Measurements from ENCODE around the gene EFNA5. TPM values are rescaled to one million over a fixed set of nuclear protein-coding genes. Genes with fewer than 3 reads are reported as not detected.

EFNA5 gene
- total RNA-seq, 1 experiment from 2014 or later: 1.6 TPM

DNA sequence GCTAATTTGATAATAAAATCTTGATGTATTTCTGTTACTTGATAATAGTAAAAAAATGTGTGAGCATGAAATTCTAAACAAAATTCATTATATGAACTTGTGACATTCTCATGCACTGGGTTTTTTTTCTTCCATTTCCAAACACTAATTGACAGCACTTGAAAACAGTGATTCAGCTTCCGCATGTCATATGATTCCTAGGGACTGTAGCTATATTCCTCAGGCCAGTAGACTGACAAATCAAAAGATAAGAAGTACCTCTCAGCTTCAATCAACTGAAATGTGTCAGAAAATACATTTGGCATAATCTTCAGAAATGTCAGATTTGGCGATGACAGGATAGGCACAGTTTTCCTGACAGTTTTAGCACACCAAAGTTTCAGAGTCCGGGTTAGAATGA is 52.5 kb downstream of the EFNA5 start:
- peak; percentile 44 for DNase-seq (ENCODE audit: low read depth, low spot score)
- in situ Hi-C loops (cut with HindIII; ENCODE audit: low pct_unique_long_range_greater_than_20kb, low sequenced_read_pairs): no loop called here

DNA sequence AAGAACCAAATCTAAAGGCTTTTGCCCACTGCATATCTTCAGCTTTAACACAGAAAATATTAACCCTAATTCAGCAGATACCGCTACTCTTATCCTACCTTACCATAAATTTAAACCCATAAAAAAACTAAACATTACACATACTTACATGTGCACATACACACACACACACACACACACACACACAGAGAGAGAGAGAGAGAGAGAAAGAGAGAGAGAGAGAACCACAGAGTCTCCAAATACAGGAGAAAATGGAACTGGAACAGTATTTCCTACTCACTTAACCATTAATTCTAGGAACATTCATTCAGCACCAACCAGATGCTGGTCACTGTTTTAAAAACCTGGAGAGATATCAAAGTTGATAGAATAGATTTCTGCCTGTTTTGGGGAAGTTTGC is 53.7 kb downstream of the EFNA5 start:
- no peak for DNase-seq (ENCODE audit: low read depth, low spot score)
- in situ Hi-C loops (cut with HindIII; ENCODE audit: low pct_unique_long_range_greater_than_20kb, low sequenced_read_pairs): no loop called here

DNA sequence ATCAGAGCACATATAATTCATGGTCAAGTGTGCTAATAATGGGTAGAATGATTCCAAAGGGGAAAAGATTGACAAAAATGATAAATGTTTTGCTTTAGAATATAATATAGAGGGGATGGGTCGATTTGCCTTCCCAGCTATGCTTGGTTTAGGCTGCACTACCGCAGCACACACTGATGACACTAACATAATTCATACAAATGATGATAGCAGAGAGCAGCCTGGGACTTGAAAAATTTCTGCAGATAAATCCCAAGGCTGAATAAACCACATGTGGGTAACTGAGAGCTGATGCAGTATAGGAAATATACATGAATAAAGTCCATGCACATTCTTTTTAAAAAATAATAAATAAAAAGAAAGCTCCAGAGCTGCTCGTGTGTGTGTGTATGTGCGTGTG is 54.5 kb downstream of the EFNA5 start:
- in situ Hi-C loops (cut with HindIII; ENCODE audit: low pct_unique_long_range_greater_than_20kb, low sequenced_read_pairs): no loop called here
- no peak for DNase-seq (ENCODE audit: low read depth, low spot score)

DNA sequence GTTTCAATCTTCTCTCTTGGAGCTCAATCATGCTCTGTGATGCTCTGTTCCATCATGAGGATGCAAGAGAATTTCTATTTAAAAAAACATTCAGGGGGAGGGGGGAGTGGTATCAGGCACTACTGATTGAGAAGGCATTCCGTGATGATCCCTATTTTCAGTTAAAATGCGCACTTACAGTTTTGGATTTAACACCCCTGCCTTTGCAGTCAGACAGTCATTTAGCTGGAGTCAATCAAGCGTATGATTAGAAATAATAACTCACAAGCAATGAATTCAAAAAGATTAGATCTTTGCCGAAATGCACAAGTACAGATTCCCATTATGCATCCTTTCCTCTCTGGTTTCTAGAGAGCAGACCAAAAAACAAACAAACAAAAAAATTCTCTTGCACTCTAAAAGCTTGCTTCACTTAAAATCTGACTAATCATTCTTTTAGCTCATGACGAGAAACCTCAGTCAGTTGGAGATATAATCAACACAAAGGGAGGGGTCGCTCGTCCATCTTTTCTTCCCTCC is 55.4 kb downstream of the EFNA5 start:
- no peak for DNase-seq (ENCODE audit: low read depth, low spot score)
- in situ Hi-C loops (cut with HindIII; ENCODE audit: low pct_unique_long_range_greater_than_20kb, low sequenced_read_pairs): no loop called here

DNA sequence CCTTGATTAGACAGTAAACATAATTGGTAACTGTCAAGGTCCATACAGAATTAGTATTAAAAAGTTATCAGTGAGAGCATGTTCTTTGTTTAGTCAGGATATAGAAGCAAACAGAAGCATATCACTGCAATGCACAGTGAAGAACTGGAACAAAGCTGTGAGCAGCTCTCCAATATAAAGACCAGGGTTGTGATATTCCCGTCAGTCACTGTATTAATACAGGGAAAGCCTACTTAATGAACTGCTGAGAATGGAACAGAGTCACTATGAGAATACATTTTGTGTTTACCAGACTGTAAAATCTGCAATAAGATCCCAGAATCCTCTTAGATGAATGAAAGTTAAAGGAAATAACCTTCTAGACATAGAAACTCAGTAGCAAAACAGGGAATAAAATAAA is 58.2 kb downstream of the EFNA5 start:
- DNase-seq (ENCODE audit: low read depth, low spot score): no peak
- in situ Hi-C loops (cut with HindIII; ENCODE audit: low pct_unique_long_range_greater_than_20kb, low sequenced_read_pairs): no loop called here

DNA sequence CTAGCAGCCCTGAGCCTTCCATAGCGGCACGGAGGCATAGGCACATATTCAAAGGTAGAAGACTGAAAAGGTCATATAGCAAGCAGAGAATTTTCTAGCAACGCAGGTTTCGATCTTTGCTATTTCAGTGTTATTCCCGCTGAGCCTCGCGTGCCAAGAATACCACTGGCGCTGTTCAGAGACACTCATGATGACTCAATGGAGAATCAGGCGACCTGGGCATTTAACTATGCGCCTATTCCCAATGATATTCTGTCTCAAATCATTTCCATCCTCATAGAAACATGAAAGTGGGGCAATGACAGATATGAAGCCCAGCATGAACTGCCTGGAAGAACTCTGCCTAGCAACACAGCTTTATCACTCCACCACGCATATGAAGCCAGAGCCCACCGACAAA is 59.9 kb downstream of the EFNA5 start:
- DNase-seq (ENCODE audit: low read depth, low spot score): no peak
- in situ Hi-C loops (cut with HindIII; ENCODE audit: low pct_unique_long_range_greater_than_20kb, low sequenced_read_pairs): no loop called here

DNA sequence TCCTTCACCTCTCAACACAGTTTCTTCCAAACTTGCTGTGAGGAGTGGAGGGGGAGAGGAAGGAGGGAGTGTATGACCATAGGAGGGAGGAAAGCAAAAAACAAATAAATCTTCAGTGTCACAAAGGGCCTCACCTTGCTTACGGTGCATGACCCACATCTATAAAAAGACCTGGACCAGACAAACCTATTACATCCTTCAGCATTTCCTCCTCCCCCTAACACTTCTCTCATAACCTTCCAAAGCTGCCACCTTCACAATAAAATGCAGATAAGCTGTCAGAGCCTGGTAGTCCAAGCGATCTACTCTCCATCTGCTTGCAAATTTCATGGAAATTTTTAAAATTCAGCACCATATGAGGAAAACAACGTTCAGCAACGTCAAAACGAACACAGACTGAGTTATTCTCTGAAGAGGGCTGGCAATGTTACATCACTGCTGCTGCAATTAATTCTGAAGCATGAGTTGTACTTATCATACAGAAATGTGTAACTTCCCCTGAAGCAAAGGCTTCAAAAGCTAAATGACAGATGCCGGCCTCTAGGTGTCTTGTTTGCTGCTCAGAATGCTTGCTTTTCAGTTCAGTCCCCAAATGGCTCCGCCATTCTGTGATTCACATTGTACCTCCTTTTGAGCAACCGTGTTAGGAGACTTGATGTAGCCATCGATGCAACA is 62.9 kb downstream of the EFNA5 start:
- DNase-seq (ENCODE audit: low read depth, low spot score): peak; percentile 18
- in situ Hi-C loops (cut with HindIII; ENCODE audit: low pct_unique_long_range_greater_than_20kb, low sequenced_read_pairs): no loop called here

DNA sequence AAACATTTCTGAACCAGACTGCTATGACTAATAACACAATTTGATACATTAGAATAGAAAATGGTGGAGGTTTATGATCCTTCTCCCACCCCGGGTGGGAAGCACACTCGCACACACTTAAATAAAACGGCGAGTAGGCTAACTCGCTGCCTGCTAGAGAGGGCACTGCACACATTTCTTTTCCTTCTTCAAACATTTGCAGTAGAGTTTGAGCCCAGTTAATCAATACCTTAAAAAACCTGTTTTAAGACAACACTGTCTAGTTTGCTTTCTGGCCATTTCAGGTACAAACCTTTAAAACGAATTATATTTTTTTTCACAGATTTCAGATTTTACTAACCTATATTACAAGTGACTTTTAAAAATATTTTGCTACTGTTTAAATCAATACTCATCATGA is 63.5 kb downstream of the EFNA5 start:
- in situ Hi-C loops (cut with HindIII; ENCODE audit: low pct_unique_long_range_greater_than_20kb, low sequenced_read_pairs): no loop called here
- no peak for DNase-seq (ENCODE audit: low read depth, low spot score)

DNA sequence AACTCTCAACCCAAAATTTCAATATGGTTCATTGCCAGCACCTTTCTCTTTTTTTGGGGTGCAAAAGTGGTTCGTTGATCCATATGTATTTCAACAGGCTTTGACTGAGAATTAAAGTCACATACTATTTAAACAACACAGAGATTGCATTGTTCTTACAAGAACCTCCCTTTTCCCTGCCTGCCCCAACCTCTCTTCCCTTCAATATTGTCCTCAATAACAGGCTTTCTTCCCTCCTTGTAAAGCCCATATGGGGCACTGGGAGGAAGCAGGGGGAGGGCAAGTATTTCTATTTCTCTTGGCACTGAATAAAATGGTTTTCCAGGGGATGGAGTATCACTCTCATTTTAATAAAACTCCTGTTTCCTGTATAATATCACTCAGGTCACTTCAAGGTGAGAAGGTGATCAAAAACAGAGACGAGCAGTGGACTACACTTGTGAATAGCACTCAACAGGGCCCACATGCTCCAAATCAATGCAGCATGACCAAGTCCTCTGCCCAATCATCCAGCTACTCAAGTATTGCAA is 65.1 kb downstream of the EFNA5 start:
- in situ Hi-C loops (cut with HindIII; ENCODE audit: low pct_unique_long_range_greater_than_20kb, low sequenced_read_pairs): no loop called here
- DNase-seq (ENCODE audit: low read depth, low spot score): peak; percentile 43

DNA sequence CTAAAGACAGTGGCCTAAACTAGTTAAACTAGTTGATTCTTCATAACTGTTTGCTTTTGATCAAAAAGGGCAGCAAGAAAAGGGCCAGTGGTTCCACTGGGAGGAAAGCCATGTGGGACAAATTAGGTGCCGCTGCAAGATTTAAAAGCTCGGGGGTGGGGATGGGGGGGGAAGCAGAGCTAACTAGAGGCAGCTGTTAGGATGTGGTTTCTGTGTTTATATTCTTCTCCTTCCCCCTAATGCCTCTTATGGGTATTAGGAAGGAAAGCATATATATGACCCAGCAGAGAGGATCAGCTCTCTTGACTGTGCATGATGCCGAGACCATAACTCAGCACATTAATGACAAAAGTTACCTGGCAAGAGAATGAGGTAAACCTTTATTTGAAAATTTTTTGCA is 65.7 kb downstream of the EFNA5 start:
- no peak for DNase-seq (ENCODE audit: low read depth, low spot score)
- in situ Hi-C loops (cut with HindIII; ENCODE audit: low pct_unique_long_range_greater_than_20kb, low sequenced_read_pairs): no loop called here

DNA sequence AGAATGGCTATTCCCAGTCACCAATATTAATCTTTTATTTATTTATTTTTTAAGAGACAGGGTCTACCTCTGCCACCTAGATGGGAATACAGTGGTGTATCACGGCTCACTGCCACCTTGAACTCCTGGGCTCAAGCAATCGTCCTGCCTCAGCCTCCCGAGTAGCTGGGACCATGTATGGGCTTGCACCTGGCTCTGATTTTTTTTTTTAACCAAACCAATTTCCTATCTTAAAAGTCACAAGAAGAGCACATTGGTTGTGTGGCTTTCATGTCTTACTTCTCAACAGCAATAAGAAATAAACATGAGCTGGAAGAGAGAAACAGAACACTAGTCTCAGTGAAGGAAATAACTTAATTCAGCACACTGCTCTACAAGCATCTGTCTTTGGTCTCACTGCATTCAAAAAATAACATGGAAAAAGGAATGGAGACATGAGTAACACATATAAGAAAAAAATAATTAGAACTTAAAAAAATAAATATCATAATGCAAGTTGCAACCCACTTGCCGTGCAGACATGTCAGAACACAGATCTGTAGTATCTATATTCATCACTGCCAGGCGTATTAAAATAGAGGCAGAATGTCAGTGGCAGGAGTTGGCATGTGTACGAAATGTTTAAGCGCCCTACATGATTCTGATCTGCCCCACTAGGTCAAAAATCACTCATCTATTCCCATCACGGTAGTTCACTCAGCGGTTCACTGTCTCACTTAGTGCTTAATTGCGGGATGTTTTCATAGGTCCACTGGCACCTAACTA is 66.4 kb downstream of the EFNA5 start:
- in situ Hi-C loops (cut with HindIII; ENCODE audit: low pct_unique_long_range_greater_than_20kb, low sequenced_read_pairs): no loop called here
- DNase-seq (ENCODE audit: low read depth, low spot score): no peak

DNA sequence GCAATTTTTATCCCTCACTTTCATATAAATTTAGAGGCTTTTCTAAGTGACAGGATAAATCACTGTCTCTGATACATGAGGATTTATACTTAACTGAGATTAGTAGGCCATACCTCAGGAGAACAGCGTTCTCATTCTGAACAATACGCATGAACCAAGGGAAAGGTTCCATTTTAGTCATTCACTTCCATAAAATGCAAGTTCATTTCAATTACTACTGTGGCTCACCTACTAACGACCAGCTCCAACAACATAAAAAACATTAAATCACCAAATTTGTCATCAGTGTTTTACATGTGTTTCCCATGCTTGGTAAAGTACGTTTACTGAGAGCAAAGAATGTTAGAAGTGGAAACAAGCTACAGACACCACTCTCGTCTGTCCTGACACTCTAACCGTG is 67.4 kb downstream of the EFNA5 start:
- in situ Hi-C loops (cut with HindIII; ENCODE audit: low pct_unique_long_range_greater_than_20kb, low sequenced_read_pairs): no loop called here
- DNase-seq (ENCODE audit: low read depth, low spot score): no peak

DNA sequence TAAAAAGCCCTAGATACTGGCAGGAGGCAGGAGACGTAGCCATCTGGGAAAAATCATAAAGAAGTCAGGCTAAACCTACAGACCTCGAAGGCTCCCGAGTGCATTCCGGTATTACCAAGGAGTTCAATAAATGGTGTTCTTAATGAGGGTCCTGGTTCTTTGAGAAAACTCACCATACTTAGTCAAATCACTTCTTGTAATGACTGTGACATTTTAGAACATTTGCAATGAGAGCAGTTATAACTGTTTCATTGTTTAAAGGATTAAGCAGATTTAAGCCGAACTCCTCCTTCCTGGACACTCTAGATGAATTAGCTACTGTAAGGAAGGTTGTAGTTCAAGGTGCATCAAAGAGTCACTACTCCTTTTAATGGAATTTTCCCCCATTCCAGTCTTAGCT is 67.8 kb downstream of the EFNA5 start:
- in situ Hi-C loops (cut with HindIII; ENCODE audit: low pct_unique_long_range_greater_than_20kb, low sequenced_read_pairs): no loop called here
- peak; percentile 8 for DNase-seq (ENCODE audit: low read depth, low spot score)

DNA sequence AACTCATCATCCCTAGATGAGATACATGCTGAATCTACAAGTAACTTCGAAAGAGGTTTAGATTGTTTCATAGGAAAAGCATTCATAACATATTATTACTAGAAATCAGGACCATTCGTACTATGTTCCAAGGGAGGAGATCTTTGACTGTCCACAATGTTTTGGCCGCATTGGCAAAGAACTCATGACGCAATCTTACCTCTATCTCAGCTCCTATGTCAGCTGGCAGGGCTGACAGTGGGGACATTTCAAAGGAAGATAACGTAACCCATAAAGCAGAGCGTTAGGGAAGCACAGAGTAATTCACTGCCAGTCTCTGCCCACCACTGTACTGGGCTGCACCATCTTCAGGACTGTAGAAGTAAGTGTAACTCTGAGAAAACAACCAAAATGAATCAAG is 69.7 kb downstream of the EFNA5 start:
- DNase-seq (ENCODE audit: low read depth, low spot score): no peak
- in situ Hi-C loops (cut with HindIII; ENCODE audit: low pct_unique_long_range_greater_than_20kb, low sequenced_read_pairs): no loop called here

DNA sequence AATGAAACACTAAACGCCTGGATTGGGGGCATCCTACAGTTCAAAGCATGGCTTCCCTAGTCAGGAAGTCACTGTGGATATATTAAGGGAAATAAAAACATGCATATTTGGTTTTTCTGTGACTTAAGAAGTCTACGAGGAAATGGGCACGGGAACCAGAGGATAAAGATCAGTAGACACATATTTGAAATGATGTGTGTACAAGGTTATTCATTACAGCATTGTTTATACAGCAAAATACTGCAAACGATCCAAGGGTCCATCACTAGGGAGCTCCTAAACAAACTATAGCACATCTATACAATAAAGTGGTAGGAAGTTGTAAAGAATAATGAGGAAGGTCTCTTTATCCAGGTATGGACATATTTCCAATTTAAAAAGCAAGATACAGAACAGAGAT is 71.8 kb downstream of the EFNA5 start:
- no peak for DNase-seq (ENCODE audit: low read depth, low spot score)
- in situ Hi-C loops (cut with HindIII; ENCODE audit: low pct_unique_long_range_greater_than_20kb, low sequenced_read_pairs): no loop called here

DNA sequence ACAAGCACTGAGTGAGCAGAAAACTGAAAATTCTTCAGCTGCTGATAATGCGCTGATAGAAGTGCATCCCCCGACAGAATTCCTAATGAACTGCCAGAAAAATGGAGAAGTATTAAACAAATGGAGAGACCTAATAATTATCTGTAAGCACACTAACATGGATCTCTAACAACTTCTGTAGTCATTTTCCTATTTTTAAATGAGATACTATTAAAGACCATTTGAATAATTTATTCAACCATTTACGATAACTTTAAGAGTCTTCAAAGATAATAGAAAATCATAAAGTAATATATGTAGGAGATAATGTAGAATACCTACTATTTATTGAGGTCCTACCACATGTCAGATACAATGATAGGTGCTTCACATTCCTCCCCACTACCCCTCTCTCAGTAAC is 72.9 kb downstream of the EFNA5 start:
- DNase-seq (ENCODE audit: low read depth, low spot score): no peak
- in situ Hi-C loops (cut with HindIII; ENCODE audit: low pct_unique_long_range_greater_than_20kb, low sequenced_read_pairs): no loop called here

DNA sequence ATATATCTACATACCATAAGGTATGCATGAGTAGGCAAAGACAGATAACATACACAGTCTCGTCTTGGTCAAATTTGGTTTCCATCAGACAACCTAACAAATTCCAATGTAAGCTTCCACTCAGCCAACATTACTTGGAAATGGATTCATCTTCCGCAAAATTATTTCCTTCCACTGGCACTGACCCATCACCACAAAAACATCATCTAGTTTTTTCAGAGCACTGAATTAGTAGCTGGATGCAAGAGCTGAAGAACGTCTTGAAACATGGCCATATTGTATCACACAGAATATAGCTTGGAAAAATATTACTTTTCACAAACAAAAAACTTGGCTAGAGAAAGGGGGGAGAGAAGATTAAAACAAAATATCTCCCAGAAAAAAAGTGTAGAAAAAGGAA is 73.5 kb downstream of the EFNA5 start:
- no peak for DNase-seq (ENCODE audit: low read depth, low spot score)
- in situ Hi-C loops (cut with HindIII; ENCODE audit: low pct_unique_long_range_greater_than_20kb, low sequenced_read_pairs): no loop called here

DNA sequence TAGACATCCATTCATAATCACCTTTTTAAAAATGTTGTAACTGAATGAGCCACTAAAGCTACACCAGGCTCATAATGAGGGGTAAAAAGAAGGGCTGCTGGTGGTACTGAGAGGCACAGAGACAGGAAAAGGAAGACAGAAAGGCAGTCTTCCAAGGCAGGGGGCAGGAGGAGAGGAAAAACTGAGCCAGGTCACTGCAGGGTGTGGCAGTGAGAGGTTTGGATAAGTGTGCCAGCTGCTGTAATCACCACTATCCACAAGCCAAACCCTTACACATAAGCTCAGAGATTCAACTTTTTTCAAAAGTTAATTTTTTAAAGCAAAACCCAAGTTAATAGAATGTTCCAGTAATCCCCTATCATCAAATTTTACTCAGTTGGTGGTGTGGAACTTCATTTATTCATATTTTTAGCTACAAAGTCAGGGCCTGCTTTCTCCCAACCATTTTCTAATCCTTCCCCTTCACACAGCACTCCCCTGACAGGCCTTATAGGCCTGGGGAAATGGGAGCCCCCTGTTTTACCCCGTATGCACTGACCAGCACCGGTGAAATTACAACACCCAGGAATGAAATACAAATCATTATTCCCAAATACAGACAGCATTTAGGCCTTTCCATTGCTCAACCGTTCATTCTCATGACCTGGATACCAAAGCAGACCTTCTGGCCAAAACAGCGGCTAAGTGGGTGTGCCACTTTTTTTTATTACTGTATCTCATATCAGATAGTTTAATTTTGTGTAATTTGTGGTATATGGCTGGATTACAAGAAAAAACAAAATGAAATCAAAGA is 76.3 kb downstream of the EFNA5 start:
- no peak for DNase-seq (ENCODE audit: low read depth, low spot score)
- in situ Hi-C loops (cut with HindIII; ENCODE audit: low pct_unique_long_range_greater_than_20kb, low sequenced_read_pairs): no loop called here
